ENCODE data around the gene IER2. TPM values are rescaled to one million over a fixed set of nuclear protein-coding genes. Genes with fewer than 3 reads are reported as not detected.

The IER2 gene
- total RNA-seq, 1 donor from 2014 or later, result 161 TPM

- peak overlapping the region; percentile 12 for H3K27ac Mint-ChIP-seq
- H3K4me3 Mint-ChIP-seq, result no peak overlapping the region
- no peaks in the 10 kb centered on the region for H3K9me3 Mint-ChIP-seq
- intact Hi-C loops (cut with micrococcal nuclease), result no loop called here
- peaks cover 35% of the 10 kb centered on the region for H3K36me3 Mint-ChIP-seq (ENCODE audit: low read depth)
- peaks cover 33% of the 10 kb centered on the region for H3K4me1 Mint-ChIP-seq
- no peak for DNase-seq
- H3K27me3 Mint-ChIP-seq, result no peaks in the 10 kb centered on the region
Measured at GRCh38 chr19:13122980-13123957, 26.9 kb upstream of the IER2 start.

GRCh38 chr19:13127051-13127450, 23.2 kb upstream of the IER2 start:
- Mint-ChIP-seq H3K36me3 (ENCODE audit: low read depth) (peaks cover 35% of the 10 kb centered on the region), H3K4me1 (peaks cover 29% of the 10 kb centered on the region), H3K27ac (no peak overlapping the region), H3K9me3 (no peaks in the 10 kb centered on the region), H3K27me3 (no peaks in the 10 kb centered on the region), H3K4me3 (no peak overlapping the region)
- DNase-seq, result no peak
- intact Hi-C loops (cut with micrococcal nuclease), result no loop called here

- intact Hi-C loops (cut with micrococcal nuclease), result no loop called here
- no peak for DNase-seq
- H3K4me1 Mint-ChIP-seq, result peaks cover 31% of the 10 kb centered on the region
- H3K36me3 Mint-ChIP-seq (ENCODE audit: low read depth), result peaks cover 35% of the 10 kb centered on the region
- no peaks in the 10 kb centered on the region for H3K9me3 Mint-ChIP-seq
- no peaks in the 10 kb centered on the region for H3K27me3 Mint-ChIP-seq
- no peak overlapping the region for H3K4me3 Mint-ChIP-seq
- no peak overlapping the region for H3K27ac Mint-ChIP-seq
Measured at GRCh38 chr19:13127811-13128575, 22.2 kb upstream of the IER2 start.

DNA sequence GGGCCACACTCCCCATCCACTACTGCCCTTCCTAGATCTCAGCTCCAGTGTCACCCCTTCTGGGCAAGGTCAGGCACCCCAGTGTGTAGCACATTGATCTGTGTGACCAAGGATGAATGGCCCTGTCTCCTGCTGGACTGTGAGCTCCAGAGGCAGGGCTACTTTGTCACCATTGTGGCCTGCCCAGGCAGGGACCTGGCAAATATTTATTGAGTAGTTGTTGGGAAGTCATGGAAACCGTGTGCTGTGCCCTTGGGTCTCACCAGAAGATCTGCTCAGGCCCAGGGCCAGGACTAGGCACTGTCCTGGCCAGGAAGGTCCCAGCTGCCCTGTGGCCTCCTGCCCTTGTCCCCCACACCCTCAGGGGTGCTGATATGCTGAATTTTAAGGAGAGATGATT, 21.6 kb upstream of the IER2 start:
- intact Hi-C loops (cut with micrococcal nuclease), result no loop called here
- H3K27ac Mint-ChIP-seq, result peak overlapping the region; percentile 63

DNA sequence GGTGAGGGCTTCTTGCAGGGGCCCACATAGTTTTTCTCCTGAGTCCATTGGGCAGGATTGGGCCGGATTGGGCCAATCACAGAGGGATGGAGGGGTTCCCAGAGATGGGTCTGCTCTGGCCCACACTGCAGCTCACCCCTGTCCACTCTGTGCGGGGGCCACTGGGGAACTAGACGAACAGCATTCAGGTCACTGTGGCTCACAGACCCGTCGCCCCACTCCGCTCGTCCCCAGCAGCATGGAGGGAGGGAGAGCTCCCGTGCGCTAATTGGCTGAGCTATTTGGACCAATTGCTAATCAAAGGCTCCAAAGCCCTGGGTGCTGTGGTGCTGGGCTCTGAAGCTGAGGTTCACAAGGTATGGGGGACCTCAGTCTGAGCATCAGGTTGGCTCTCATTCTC, 20.8 kb upstream of the IER2 start:
- H3K4me1 Mint-ChIP-seq, result peaks cover 39% of the 10 kb centered on the region
- no peaks in the 10 kb centered on the region for H3K9me3 Mint-ChIP-seq
- peaks cover 29% of the 10 kb centered on the region for H3K36me3 Mint-ChIP-seq (ENCODE audit: low read depth)
- H3K4me3 Mint-ChIP-seq, result no peak overlapping the region
- intact Hi-C loops (cut with micrococcal nuclease), result no loop called here
- H3K27ac Mint-ChIP-seq, result no peak overlapping the region
- DNase-seq, result no peak
- no peaks in the 10 kb centered on the region for H3K27me3 Mint-ChIP-seq

More for the DNA sequence above, 21.6 kb upstream of the IER2 start:
- Mint-ChIP-seq H3K4me3 (no peak overlapping the region), H3K36me3 (ENCODE audit: low read depth) (peaks cover 30% of the 10 kb centered on the region), H3K4me1 (peaks cover 37% of the 10 kb centered on the region), H3K27me3 (no peaks in the 10 kb centered on the region), H3K9me3 (no peaks in the 10 kb centered on the region)
- no peak for DNase-seq

DNA sequence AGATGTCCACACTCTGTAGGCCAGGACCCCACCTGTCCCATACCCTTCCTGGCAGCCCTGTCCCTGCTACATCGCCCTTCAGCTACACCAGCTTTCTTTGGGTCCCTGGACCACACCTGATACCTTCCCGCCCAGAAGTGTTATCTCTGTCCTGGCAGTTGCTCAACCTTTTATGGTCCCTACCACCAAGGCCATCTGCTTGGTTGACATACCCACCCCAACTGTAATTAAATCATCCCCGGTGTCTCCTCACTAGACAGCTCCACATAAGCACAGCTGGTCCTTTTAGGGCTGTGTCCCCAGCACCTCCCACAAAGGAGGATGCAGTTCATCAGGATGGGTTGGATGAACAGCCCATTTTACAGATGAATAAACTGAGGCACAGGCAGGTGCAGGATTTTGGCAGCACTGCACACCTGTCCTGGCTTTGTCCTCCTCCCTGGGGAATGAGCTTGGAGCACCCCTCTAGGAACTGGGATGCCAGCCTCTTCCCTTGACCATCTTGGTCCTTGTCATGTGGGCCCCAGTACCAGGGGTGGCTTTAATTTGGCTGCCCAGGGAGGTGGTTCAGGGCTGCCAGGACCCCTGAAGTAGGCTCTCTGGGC, 19.2 kb upstream of the IER2 start:
- Mint-ChIP-seq H3K4me3 (no peak overlapping the region), H3K27me3 (no peaks in the 10 kb centered on the region), H3K4me1 (peaks cover 39% of the 10 kb centered on the region), H3K27ac (peak overlapping the region; percentile 98), H3K9me3 (no peaks in the 10 kb centered on the region), H3K36me3 (ENCODE audit: low read depth) (peaks cover 27% of the 10 kb centered on the region)
- no peak for DNase-seq
- intact Hi-C loops (cut with micrococcal nuclease), result no loop called here

- H3K27me3 Mint-ChIP-seq, result no peaks in the 10 kb centered on the region
- H3K9me3 Mint-ChIP-seq, result no peaks in the 10 kb centered on the region
- peak overlapping the region; percentile 85 for H3K4me3 Mint-ChIP-seq
- DNase-seq, result peak; percentile 85
- peaks cover 27% of the 10 kb centered on the region for H3K36me3 Mint-ChIP-seq (ENCODE audit: low read depth)
- H3K4me1 Mint-ChIP-seq, result peaks cover 38% of the 10 kb centered on the region
- peak overlapping the region; percentile 98 for H3K27ac Mint-ChIP-seq
- intact Hi-C loops (cut with micrococcal nuclease), result loop anchor here (1.0 kb wide), 4 partner anchors 14 to 32 kb away; partner anchors contain the start of genes IER2, NACC1 and STX10
Measured at GRCh38 chr19:13132471-13133180, 17.6 kb upstream of the IER2 start.

GRCh38 chr19:13133241-13133870, 16.9 kb upstream of the IER2 start:
- H3K4me1 Mint-ChIP-seq, result peaks cover 33% of the 10 kb centered on the region
- no peak for DNase-seq
- no peaks in the 10 kb centered on the region for H3K9me3 Mint-ChIP-seq
- intact Hi-C loops (cut with micrococcal nuclease), result no loop called here
- peak overlapping the region; percentile 98 for H3K27ac Mint-ChIP-seq
- H3K36me3 Mint-ChIP-seq (ENCODE audit: low read depth), result peaks cover 33% of the 10 kb centered on the region
- no peaks in the 10 kb centered on the region for H3K27me3 Mint-ChIP-seq
- H3K4me3 Mint-ChIP-seq, result peak overlapping the region; percentile 85

DNA sequence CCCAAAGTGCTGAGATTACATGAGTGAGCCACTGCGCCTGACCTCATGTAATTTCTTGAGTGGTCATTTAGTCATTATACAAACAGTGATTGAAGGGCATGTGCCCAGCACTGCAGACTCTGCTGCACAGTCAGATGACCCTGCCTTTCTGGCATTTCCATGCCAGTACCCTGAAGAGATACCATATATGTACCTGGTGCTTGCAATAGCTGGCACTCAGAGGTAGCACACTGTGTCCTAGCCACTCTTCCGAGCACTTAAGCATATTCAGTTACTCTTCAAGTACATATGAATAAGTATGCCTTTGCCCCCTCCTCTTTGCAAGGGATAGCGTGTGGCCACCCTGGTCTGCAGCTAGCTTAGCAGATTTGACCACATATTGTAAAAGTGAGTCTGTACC, 15.6 kb upstream of the IER2 start:
- Mint-ChIP-seq H3K9me3 (no peaks in the 10 kb centered on the region), H3K27me3 (no peaks in the 10 kb centered on the region), H3K36me3 (ENCODE audit: low read depth) (peaks cover 37% of the 10 kb centered on the region), H3K27ac (peak overlapping the region; percentile 70), H3K4me1 (peaks cover 28% of the 10 kb centered on the region), H3K4me3 (no peak overlapping the region)
- no peak for DNase-seq
- intact Hi-C loops (cut with micrococcal nuclease), result no loop called here

GRCh38 chr19:13135068-13136062, 14.8 kb upstream of the IER2 start:
- peaks cover 36% of the 10 kb centered on the region for H3K36me3 Mint-ChIP-seq (ENCODE audit: low read depth)
- intact Hi-C loops (cut with micrococcal nuclease), result no loop called here

GRCh38 chr19:13137290-13137794, 12.9 kb upstream of the IER2 start:
- no peaks in the 10 kb centered on the region for H3K9me3 Mint-ChIP-seq
- H3K4me3 Mint-ChIP-seq, result no peak overlapping the region
- H3K36me3 Mint-ChIP-seq (ENCODE audit: low read depth), result peaks cover 36% of the 10 kb centered on the region
- H3K27me3 Mint-ChIP-seq, result no peaks in the 10 kb centered on the region
- H3K4me1 Mint-ChIP-seq, result peaks cover 14% of the 10 kb centered on the region
- intact Hi-C loops (cut with micrococcal nuclease), result no loop called here
- H3K27ac Mint-ChIP-seq, result no peak overlapping the region
- DNase-seq, result no peak

More at GRCh38 chr19:13135068-13136062, 14.8 kb upstream of the IER2 start:
- Mint-ChIP-seq H3K4me1 (peaks cover 28% of the 10 kb centered on the region), H3K27ac (peak overlapping the region; percentile 42), H3K9me3 (no peaks in the 10 kb centered on the region), H3K27me3 (no peaks in the 10 kb centered on the region), H3K4me3 (no peak overlapping the region)
- DNase-seq, result no peak
